ENCODE results near the gene GTPBP1. TPM values are rescaled to one million over a fixed set of nuclear protein-coding genes. Genes with fewer than 3 reads are reported as not detected.
A peak's percentile ranks its signal among the peaks of the same experiment; 100 is the strongest.

GTPBP1 gene
- polyA plus RNA-seq, 1 experiment: 29.3 TPM

- peak overlapping the region; percentile 88 for H3K4me3 ChIP-seq (ENCODE audit: low read depth, low read length)
- H3K27me3 ChIP-seq (ENCODE audit: control insufficient read depth, insufficient read depth, low read length): no peaks in the 10 kb centered on the region
- CTCF ChIA-PET: interaction anchor here (2.2 kb wide), 1 partner anchor 10 kb away, joined by 6 read pairs; no protein-coding TSS in a partner anchor
- POLR2A ChIA-PET: interaction anchor here (0.6 kb wide), 1 partner anchor 10 kb away, joined by 3 read pairs; no protein-coding TSS in a partner anchor
- TF ChIP-seq CTCF (IDR thresholded peaks at IDR 0.05; ENCODE audit: low read depth, low read length): no peak
- DNase-seq (ENCODE audit: low read depth, low spot score): no peak
- H3K27ac ChIP-seq (ENCODE audit: low read depth, low read length): no peak overlapping the region
- H3K9me3 ChIP-seq (ENCODE audit: control insufficient read depth, insufficient read depth, low read length): peaks cover 3% of the 10 kb centered on the region; the same call in 1 of the 2 replicates
Measured at GRCh38 chr22:38707346-38707745, 1.6 kb downstream of the GTPBP1 start.

GRCh38 chr22:38707984-38708383, 2.2 kb downstream of the GTPBP1 start:
- POLR2A ChIA-PET: interaction anchor here (0.6 kb wide), 1 partner anchor 11 kb away, joined by 3 read pairs; no protein-coding TSS in a partner anchor
- no peak overlapping the region for H3K27ac ChIP-seq (ENCODE audit: low read depth, low read length)
- CTCF ChIA-PET: interaction anchor here (1.3 to 2.2 kb wide), 2 partner anchors 9 to 17 kb away, joined by 4 to 6 read pairs; no protein-coding TSS in a partner anchor
- H3K9me3 ChIP-seq (ENCODE audit: control insufficient read depth, insufficient read depth, low read length): peaks cover 3% of the 10 kb centered on the region; the same call in 1 of the 2 replicates
- H3K4me3 ChIP-seq (ENCODE audit: low read depth, low read length): peak overlapping the region; percentile 8; the same call in 1 of the 2 replicates
- H3K27me3 ChIP-seq (ENCODE audit: control insufficient read depth, insufficient read depth, low read length): no peaks in the 10 kb centered on the region
- TF ChIP-seq CTCF (IDR thresholded peaks at IDR 0.05; ENCODE audit: low read depth, low read length): no peak
- no peak for DNase-seq (ENCODE audit: low read depth, low spot score)

- Histone ChIP-seq H3K9me3 (ENCODE audit: control insufficient read depth, insufficient read depth, low read length) (peaks cover 3% of the 10 kb centered on the region; the same call in 1 of the 2 replicates), H3K4me3 (ENCODE audit: low read depth, low read length) (no peak overlapping the region), H3K27me3 (ENCODE audit: control insufficient read depth, insufficient read depth, low read length) (no peaks in the 10 kb centered on the region), H3K27ac (ENCODE audit: low read depth, low read length) (no peak overlapping the region)
- no peak for DNase-seq (ENCODE audit: low read depth, low spot score)
- no peak for TF ChIP-seq CTCF (IDR thresholded peaks at IDR 0.05; ENCODE audit: low read depth, low read length)
- ChIA-PET CTCF (interaction anchor here (1.2 to 1.3 kb wide), 2 partner anchors 15 to 16 kb away, joined by 4 to 6 read pairs; no protein-coding TSS in a partner anchor), POLR2A (no interaction called here)
Measured at GRCh38 chr22:38709306-38709705, 3.6 kb downstream of the GTPBP1 start.

- peaks cover 3% of the 10 kb centered on the region; the same call in 1 of the 2 replicates for H3K9me3 ChIP-seq (ENCODE audit: control insufficient read depth, insufficient read depth, low read length)
- POLR2A ChIA-PET: no interaction called here
- DNase-seq (ENCODE audit: low read depth, low spot score): no peak
- H3K27me3 ChIP-seq (ENCODE audit: control insufficient read depth, insufficient read depth, low read length): no peaks in the 10 kb centered on the region
- no peak overlapping the region for H3K27ac ChIP-seq (ENCODE audit: low read depth, low read length)
- TF ChIP-seq CTCF (IDR thresholded peaks at IDR 0.05; ENCODE audit: low read depth, low read length): no peak
- CTCF ChIA-PET: interaction anchor here (1.2 kb wide), 1 partner anchor 14 kb away, joined by 6 read pairs; no protein-coding TSS in a partner anchor
- no peak overlapping the region for H3K4me3 ChIP-seq (ENCODE audit: low read depth, low read length)
Measured at GRCh38 chr22:38710351-38710750, 4.6 kb downstream of the GTPBP1 start.

GRCh38 chr22:38710866-38711265, 5.1 kb downstream of the GTPBP1 start:
- Histone ChIP-seq H3K9me3 (ENCODE audit: control insufficient read depth, insufficient read depth, low read length) (peaks cover 3% of the 10 kb centered on the region; the same call in 1 of the 2 replicates), H3K27me3 (ENCODE audit: control insufficient read depth, insufficient read depth, low read length) (no peaks in the 10 kb centered on the region), H3K27ac (ENCODE audit: low read depth, low read length) (no peak overlapping the region), H3K4me3 (ENCODE audit: low read depth, low read length) (no peak overlapping the region)
- CTCF ChIA-PET: no interaction called here
- POLR2A ChIA-PET: no interaction called here
- no peak for TF ChIP-seq CTCF (IDR thresholded peaks at IDR 0.05; ENCODE audit: low read depth, low read length)
- DNase-seq (ENCODE audit: low read depth, low spot score): no peak

All from AG04450 (cell line).